Measurements from ENCODE around the gene PIGL. TPM values are rescaled to one million over a fixed set of nuclear protein-coding genes. Genes with fewer than 3 reads are reported as not detected.
"Not testable (repeated sequence)": the region's sequence is repeated elsewhere in the genome, so short reads cannot be mapped to it uniquely, and the experiment has no call there.

The PIGL gene
- total RNA-seq, 1 donor from 2014 or later, result 32.7 TPM

- intact Hi-C loops (cut with micrococcal nuclease), result no loop called here
Measured at GRCh38 chr17:16301963-16302855, 85.2 kb downstream of the PIGL start.

GRCh38 chr17:16302856-16303255 is 85.8 kb downstream of the PIGL start:
- intact Hi-C loops (cut with micrococcal nuclease), result no loop called here

GRCh38 chr17:16304830-16305229 is 87.8 kb downstream of the PIGL start:
- intact Hi-C loops (cut with micrococcal nuclease), result no loop called here

GRCh38 chr17:16306211-16306610 is 89.2 kb downstream of the PIGL start:
- intact Hi-C loops (cut with micrococcal nuclease), result no loop called here

GRCh38 chr17:16312061-16312460 is 95.1 kb downstream of the PIGL start:
- intact Hi-C loops (cut with micrococcal nuclease), result not testable (repeated sequence)

- intact Hi-C loops (cut with micrococcal nuclease), result no loop called here
Measured at GRCh38 chr17:16313139-16314090, 96.4 kb downstream of the PIGL start.

- intact Hi-C loops (cut with micrococcal nuclease), result no loop called here
Measured at GRCh38 chr17:16314189-16314588, 97.2 kb downstream of the PIGL start.

- intact Hi-C loops (cut with micrococcal nuclease), result no loop called here
Measured at GRCh38 chr17:16314859-16315258, 97.8 kb downstream of the PIGL start.

- intact Hi-C loops (cut with micrococcal nuclease), result no loop called here
Measured at GRCh38 chr17:16319969-16320368, 103.0 kb downstream of the PIGL start.

GRCh38 chr17:16322636-16323035 is 105.6 kb downstream of the PIGL start:
- intact Hi-C loops (cut with micrococcal nuclease), result no loop called here

GRCh38 chr17:16325964-16326363 is 109.0 kb downstream of the PIGL start:
- intact Hi-C loops (cut with micrococcal nuclease), result no loop called here

GRCh38 chr17:16327018-16327417 is 110.0 kb downstream of the PIGL start:
- intact Hi-C loops (cut with micrococcal nuclease), result no loop called here

GRCh38 chr17:16328997-16329396 is 112.0 kb downstream of the PIGL start:
- intact Hi-C loops (cut with micrococcal nuclease), result no loop called here

- intact Hi-C loops (cut with micrococcal nuclease), result no loop called here
Measured at GRCh38 chr17:16329519-16330271, 112.7 kb downstream of the PIGL start.

GRCh38 chr17:16338391-16338790 is 121.4 kb downstream of the PIGL start:
- intact Hi-C loops (cut with micrococcal nuclease), result no loop called here

GRCh38 chr17:16339402-16339801 is 122.4 kb downstream of the PIGL start:
- intact Hi-C loops (cut with micrococcal nuclease), result no loop called here

GRCh38 chr17:16339959-16340358 is 122.9 kb downstream of the PIGL start:
- intact Hi-C loops (cut with micrococcal nuclease), result no loop called here

GRCh38 chr17:16342979-16343378 is 126.0 kb downstream of the PIGL start:
- intact Hi-C loops (cut with micrococcal nuclease), result no loop called here

GRCh38 chr17:16343569-16343968 is 126.6 kb downstream of the PIGL start:
- intact Hi-C loops (cut with micrococcal nuclease), result no loop called here

GRCh38 chr17:16345565-16345964 is 128.6 kb downstream of the PIGL start:
- intact Hi-C loops (cut with micrococcal nuclease), result no loop called here

- intact Hi-C loops (cut with micrococcal nuclease), result no loop called here
Measured at GRCh38 chr17:16346721-16347271, 129.8 kb downstream of the PIGL start.
